ENCODE measurements around the gene PLXNB1. TPM values are rescaled to one million over a fixed set of nuclear protein-coding genes. Genes with fewer than 3 reads are reported as not detected.

PLXNB1 gene
- total RNA-seq, 1 experiment from 2014 or later = 101 TPM

DNA sequence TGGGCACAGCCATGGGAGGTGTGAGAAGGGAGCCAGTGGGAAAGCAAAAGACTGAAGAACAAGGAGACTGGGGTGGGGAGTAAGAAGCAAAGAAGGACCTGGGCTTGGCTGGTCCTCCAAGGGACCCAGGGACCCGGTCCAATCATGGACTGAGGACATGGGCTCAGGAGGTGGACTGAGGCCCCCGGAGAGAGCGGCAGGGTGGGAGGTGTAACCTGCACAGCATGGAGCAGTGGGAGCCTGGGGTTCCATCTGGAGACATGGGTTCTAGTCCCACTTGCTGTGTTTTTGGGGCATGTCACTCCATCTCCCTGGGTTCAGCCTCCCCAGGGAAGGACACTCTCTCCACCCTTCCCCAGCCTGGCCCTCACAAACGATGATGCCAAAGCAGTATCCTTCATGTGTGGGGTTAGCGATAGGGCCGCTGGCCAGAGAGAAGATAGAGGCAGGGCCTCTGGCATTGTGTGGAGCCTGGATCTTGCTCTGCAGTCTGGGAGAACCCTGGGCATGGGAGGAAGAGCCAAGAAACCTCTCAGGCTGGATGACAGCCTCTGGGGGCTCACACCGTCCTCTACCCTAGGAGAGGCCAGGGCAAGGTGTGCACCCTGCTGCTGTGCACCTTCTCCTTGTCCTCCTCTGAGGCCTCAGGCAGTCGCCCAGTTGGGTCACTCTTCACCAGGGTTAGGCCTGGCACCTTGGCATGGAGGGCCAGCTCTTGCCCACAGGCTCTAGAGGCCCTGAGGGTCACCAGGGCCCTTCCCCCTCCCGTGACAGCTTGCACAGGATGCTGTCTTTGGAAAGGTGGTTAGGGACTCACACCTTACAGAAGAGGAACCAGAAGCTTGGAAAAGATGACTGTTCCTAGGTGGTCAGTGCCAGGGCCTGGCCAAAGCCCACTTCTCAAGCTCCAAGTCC lies 31.9 kb downstream of the PLXNB1 start:
- Mint-ChIP-seq H3K27me3 (ENCODE audit: insufficient read depth, unreplicated experiment) (no peaks in the 10 kb centered on the region), H3K4me1 (ENCODE audit: insufficient read depth, unreplicated experiment) (peaks cover 29% of the 10 kb centered on the region), H3K9me3 (ENCODE audit: unreplicated experiment) (no peaks in the 10 kb centered on the region), H3K27ac (ENCODE audit: low read depth, unreplicated experiment) (no peak overlapping the region), H3K4me3 (ENCODE audit: unreplicated experiment) (no peak overlapping the region), H3K36me3 (ENCODE audit: insufficient read depth, unreplicated experiment) (peaks cover 66% of the 10 kb centered on the region)
- no TSS peak for BruUV-seq (replicated peaks)
- CTCF ChIA-PET = interaction anchor here (0.7 to 22.6 kb wide), 5 partner anchors 29 to 204 kb away, joined by 3 to 647 read pairs (median 5); partner anchors contain the start of genes CCDC51 and TMA7
- TF ChIP-seq CTCF (IDR thresholded peaks at IDR 0.05; ENCODE audit: unreplicated experiment) = no peak
- POLR2A ChIA-PET = interaction anchor here (0.6 to 22.1 kb wide), 8 partner anchors 17 to 204 kb away, joined by 3 to 749 read pairs (median 18); partner anchors contain the start of genes ATRIP, CCDC51, PLXNB1 and TMA7
- no peak for DNase-seq (ENCODE audit: unreplicated experiment)
- intact Hi-C loops (cut with micrococcal nuclease) = no loop called here

- Mint-ChIP-seq H3K9me3 (ENCODE audit: unreplicated experiment) (no peaks in the 10 kb centered on the region), H3K4me3 (ENCODE audit: unreplicated experiment) (no peak overlapping the region)
Measured at GRCh38 chr3:48395714-48396113, 34.2 kb downstream of the PLXNB1 start.

GRCh38 chr3:48394391-48394790 lies 35.5 kb downstream of the PLXNB1 start:
- H3K9me3 Mint-ChIP-seq (ENCODE audit: unreplicated experiment) = no peaks in the 10 kb centered on the region
- ChIA-PET CTCF (interaction anchor here (2.4 kb wide), 1 partner anchor 42 kb away, joined by 15 read pairs; no protein-coding TSS in a partner anchor), POLR2A (interaction anchor here (1.2 kb wide), 1 partner anchor 38 kb away, joined by 5 read pairs; no protein-coding TSS in a partner anchor)
- H3K4me1 Mint-ChIP-seq (ENCODE audit: insufficient read depth, unreplicated experiment) = peaks cover 7% of the 10 kb centered on the region
- no peak for TF ChIP-seq CTCF (IDR thresholded peaks at IDR 0.05; ENCODE audit: unreplicated experiment)
- H3K27me3 Mint-ChIP-seq (ENCODE audit: insufficient read depth, unreplicated experiment) = no peaks in the 10 kb centered on the region
- no TSS peak for BruUV-seq (replicated peaks)
- intact Hi-C loops (cut with micrococcal nuclease) = no loop called here
- no peak overlapping the region for H3K4me3 Mint-ChIP-seq (ENCODE audit: unreplicated experiment)
- DNase-seq (ENCODE audit: unreplicated experiment) = no peak
- H3K27ac Mint-ChIP-seq (ENCODE audit: low read depth, unreplicated experiment) = no peak overlapping the region
- H3K36me3 Mint-ChIP-seq (ENCODE audit: insufficient read depth, unreplicated experiment) = peaks cover 32% of the 10 kb centered on the region

More at GRCh38 chr3:48395714-48396113, 34.2 kb downstream of the PLXNB1 start:
- no peak for DNase-seq (ENCODE audit: unreplicated experiment)
- H3K27ac Mint-ChIP-seq (ENCODE audit: low read depth, unreplicated experiment) = peak overlapping the region; percentile 47
- TF ChIP-seq CTCF (IDR thresholded peaks at IDR 0.05; ENCODE audit: unreplicated experiment) = no peak
- BruUV-seq (replicated peaks) = no TSS peak
- CTCF ChIA-PET = interaction anchor here (2.4 kb wide), 1 partner anchor 40 kb away, joined by 15 read pairs; no protein-coding TSS in a partner anchor
- intact Hi-C loops (cut with micrococcal nuclease) = no loop called here
- peaks cover 43% of the 10 kb centered on the region for H3K36me3 Mint-ChIP-seq (ENCODE audit: insufficient read depth, unreplicated experiment)
- peaks cover 12% of the 10 kb centered on the region for H3K4me1 Mint-ChIP-seq (ENCODE audit: insufficient read depth, unreplicated experiment)
- no peaks in the 10 kb centered on the region for H3K27me3 Mint-ChIP-seq (ENCODE audit: insufficient read depth, unreplicated experiment)
- POLR2A ChIA-PET = interaction anchor here (0.7 to 1.4 kb wide), 7 partner anchors 9 to 111 kb away, joined by 3 to 6 read pairs (median 3); partner anchors contain the start of genes CCDC51, PLXNB1 and TMA7

GRCh38 chr3:48388966-48389365 lies 40.9 kb downstream of the PLXNB1 start:
- H3K27me3 Mint-ChIP-seq (ENCODE audit: insufficient read depth, unreplicated experiment) = peaks cover 24% of the 10 kb centered on the region
- no peaks in the 10 kb centered on the region for H3K36me3 Mint-ChIP-seq (ENCODE audit: insufficient read depth, unreplicated experiment)
- BruUV-seq (replicated peaks) = no TSS peak
- peaks cover 7% of the 10 kb centered on the region for H3K9me3 Mint-ChIP-seq (ENCODE audit: unreplicated experiment)
- intact Hi-C loops (cut with micrococcal nuclease) = no loop called here
- H3K27ac Mint-ChIP-seq (ENCODE audit: low read depth, unreplicated experiment) = no peak overlapping the region
- ChIA-PET POLR2A (interaction anchor here (0.6 to 1.7 kb wide), 3 partner anchors 12 to 57 kb away, joined by 3 to 7 read pairs (median 4); partner anchors contain the start of gene ATRIP), CTCF (interaction anchor here (1.7 to 2.8 kb wide), 2 partner anchors 12 to 47 kb away, joined by 10 to 20 read pairs; no protein-coding TSS in a partner anchor)
- DNase-seq (ENCODE audit: unreplicated experiment) = no peak
- H3K4me3 Mint-ChIP-seq (ENCODE audit: unreplicated experiment) = no peak overlapping the region
- no peak for TF ChIP-seq CTCF (IDR thresholded peaks at IDR 0.05; ENCODE audit: unreplicated experiment)
- no peaks in the 10 kb centered on the region for H3K4me1 Mint-ChIP-seq (ENCODE audit: insufficient read depth, unreplicated experiment)

Measured in MCF 10A (cell line).